ENCODE data around the gene IRF3. TPM values are rescaled to one million over a fixed set of nuclear protein-coding genes. Genes with fewer than 3 reads are reported as not detected.

IRF3 gene
- polyA plus RNA-seq, 1 donor (not counting 4 experiments of a cell fraction or from before 2014, with no cell fraction given): 50.4 TPM

- no peak overlapping the region for H3K4me2 ChIP-seq (ENCODE audit: control insufficient read depth, extremely low read depth, insufficient read depth, low read depth, low read length)
- H3K79me2 ChIP-seq (ENCODE audit: control insufficient read depth, insufficient read depth, low read length): no peaks in the 10 kb centered on the region
- H3K9me1 ChIP-seq (ENCODE audit: control insufficient read depth, extremely low read depth, insufficient read depth, low read length): no peaks in the 10 kb centered on the region
- H2AFZ ChIP-seq (ENCODE audit: control insufficient read depth, low read length): no peak overlapping the region
- peaks cover 6% of the 10 kb centered on the region for H3K27me3 ChIP-seq (ENCODE audit: control insufficient read depth, extremely low read depth, insufficient read depth, low read length)
- FAIRE-seq: no peak
- H3K27ac ChIP-seq (ENCODE audit: control insufficient read depth, insufficient read depth, low read length): no peak overlapping the region
- no peaks in the 10 kb centered on the region for H3K36me3 ChIP-seq (ENCODE audit: control insufficient read depth in 2 of 2, extremely low read depth in 1 of 2, insufficient read depth in 2 of 2, low read length in 2 of 2)
- H3K4me3 ChIP-seq (ENCODE audit: control insufficient read depth in 2 of 3, extremely low read depth in 1 of 3, insufficient read depth in 2 of 3, low read depth in 1 of 3, low read length in 3 of 3): no peak overlapping the region
- DNase-seq (ENCODE audit: low read depth, low spot score): no peak
- no peak for TF ChIP-seq CTCF (optimal IDR thresholded peaks at IDR 0.05 in 1 of 3, IDR thresholded peaks at IDR 0.05 in 1 of 3, conservative IDR thresholded peaks at IDR 0.05 in 1 of 3; ENCODE audit: extremely low read depth in 1 of 3, insufficient read depth in 2 of 3, low read length in 3 of 3)
- TF ChIP-seq EZH2 (IDR thresholded peaks at IDR 0.05; ENCODE audit: low read length): no peak
- H3K4me1 ChIP-seq (ENCODE audit: control insufficient read depth, extremely low read depth, insufficient read depth, low read length): no peaks in the 10 kb centered on the region
- dilution Hi-C loops (cut with MboI; ENCODE audit: extremely low pct_ligation_motif_present, low sequenced_read_pairs): no loop called here
- H3K9me3 ChIP-seq (ENCODE audit: control insufficient read depth, low read depth, low read length): no peaks in the 10 kb centered on the region
- H3K9ac ChIP-seq (ENCODE audit: control insufficient read depth, extremely low read depth, insufficient read depth, low read length): no peak overlapping the region
- no peaks in the 10 kb centered on the region for H4K20me1 ChIP-seq (ENCODE audit: control insufficient read depth, extremely low read depth, insufficient read depth, low read length)
Observed at GRCh38 chr19:49705919-49706318, 40.3 kb upstream of the IRF3 start.

GRCh38 chr19:49704888-49705642 is 39.4 kb upstream of the IRF3 start:
- H3K27me3 ChIP-seq (ENCODE audit: control insufficient read depth, extremely low read depth, insufficient read depth, low read length): peaks cover 14% of the 10 kb centered on the region
- H3K9me1 ChIP-seq (ENCODE audit: control insufficient read depth, extremely low read depth, insufficient read depth, low read length): no peaks in the 10 kb centered on the region
- H3K79me2 ChIP-seq (ENCODE audit: control insufficient read depth, insufficient read depth, low read length): no peaks in the 10 kb centered on the region
- H3K4me2 ChIP-seq (ENCODE audit: control insufficient read depth, extremely low read depth, insufficient read depth, low read depth, low read length): no peak overlapping the region
- no peak overlapping the region for H3K4me3 ChIP-seq (ENCODE audit: control insufficient read depth in 2 of 3, extremely low read depth in 1 of 3, insufficient read depth in 2 of 3, low read depth in 1 of 3, low read length in 3 of 3)
- no peaks in the 10 kb centered on the region for H3K36me3 ChIP-seq (ENCODE audit: control insufficient read depth in 2 of 2, extremely low read depth in 1 of 2, insufficient read depth in 2 of 2, low read length in 2 of 2)
- no peak overlapping the region for H3K9ac ChIP-seq (ENCODE audit: control insufficient read depth, extremely low read depth, insufficient read depth, low read length)
- no peaks in the 10 kb centered on the region for H3K9me3 ChIP-seq (ENCODE audit: control insufficient read depth, low read depth, low read length)
- no peak overlapping the region for H3K27ac ChIP-seq (ENCODE audit: control insufficient read depth, insufficient read depth, low read length)
- dilution Hi-C loops (cut with MboI; ENCODE audit: extremely low pct_ligation_motif_present, low sequenced_read_pairs): no loop called here
- FAIRE-seq (no peak), DNase-seq (ENCODE audit: low read depth, low spot score) (no peak)
- no peaks in the 10 kb centered on the region for H4K20me1 ChIP-seq (ENCODE audit: control insufficient read depth, extremely low read depth, insufficient read depth, low read length)
- TF ChIP-seq CTCF (optimal IDR thresholded peaks at IDR 0.05 in 1 of 3, IDR thresholded peaks at IDR 0.05 in 1 of 3, conservative IDR thresholded peaks at IDR 0.05 in 1 of 3; ENCODE audit: extremely low read depth in 1 of 3, insufficient read depth in 2 of 3, low read length in 3 of 3): no peak
- no peak for TF ChIP-seq EZH2 (IDR thresholded peaks at IDR 0.05; ENCODE audit: low read length)
- no peaks in the 10 kb centered on the region for H3K4me1 ChIP-seq (ENCODE audit: control insufficient read depth, extremely low read depth, insufficient read depth, low read length)
- H2AFZ ChIP-seq (ENCODE audit: control insufficient read depth, low read length): no peak overlapping the region

Measured in keratinocyte (primary cell).